WTC11 (cell line): ENCODE data around the gene SEL1L. TPM values are rescaled to one million over a fixed set of nuclear protein-coding genes. Genes with fewer than 3 reads are reported as not detected.
A peak's percentile ranks its signal among the peaks of the same experiment; 100 is the strongest.

Experiments
- ATAC-seq: fragments of 200-7000 bp; cut with Tn5 transposase; 2 replicates; pipeline ENCODE4 v1.10.0; 2021; ENCODE audit warnings: mild to moderate bottlenecking, moderate library complexity
- Bru-seq: library from RNA; stranded (reverse); fragments of 400-500 nt; gene quantifications from one replicate; lab custom pipeline; 2021; lab: Mats Ljungman, UMichigan
- CTCF ChIA-PET: fragments of 300-600 bp; sonication (Branson Sonifier 250); formaldehyde crosslinking; loops from one replicate; lab custom pipeline; 2021; ENCODE audit warnings: antibody characterized with exemption; lab: Charles Lee
- POLR2A ChIA-PET: fragments of 350-600 bp; sonication (Branson Sonifier 250); formaldehyde crosslinking; loops from one replicate; lab custom pipeline; 2021; ENCODE audit warnings: antibody characterized with exemption; lab: Charles Lee
- DNase-seq: peaks from one replicate; pipeline ENCODE4 v3.0.0; 2021; ENCODE audit warnings: low spot score
- H3K27ac Mint-ChIP-seq: 2 replicates; pipeline ENCODE4 v1.8.0; 2021; ENCODE audit warnings: mixed read lengths
- H3K27me3 Mint-ChIP-seq: 2 replicates; pipeline ENCODE4 v1.8.0; 2021; ENCODE audit warnings: low read depth, mild to moderate bottlenecking, moderate library complexity, mixed read lengths
- H3K36me3 Mint-ChIP-seq: 2 replicates; pipeline ENCODE4 v1.8.0; 2021; ENCODE audit warnings: mixed read lengths
- H3K4me1 Mint-ChIP-seq: 2 replicates; pipeline ENCODE4 v1.8.0; 2022; ENCODE audit warnings: mixed read lengths
- H3K4me3 Mint-ChIP-seq: 2 replicates; pipeline ENCODE4 v1.8.0; 2021; ENCODE audit warnings: mild to moderate bottlenecking, moderate library complexity, mixed read lengths
- H3K9me3 Mint-ChIP-seq: 2 replicates; pipeline ENCODE4 v1.8.0; 2021; ENCODE audit warnings: mixed read lengths
- CREB1 ChIP-seq: sonication (generic); formaldehyde crosslinking; IDR thresholded peaks from 2 replicates; pipeline ENCODE4 v1.8.0; 2023; ENCODE audit warnings: mild to moderate bottlenecking, missing genetic modification reagents
- ETV6 ChIP-seq: sonication (generic); formaldehyde crosslinking; IDR thresholded peaks from 2 replicates; pipeline ENCODE4 v1.8.1; 2022; ENCODE audit warnings: mild to moderate bottlenecking, missing genetic modification reagents
- FOXP1 ChIP-seq: sonication (generic); formaldehyde crosslinking; IDR thresholded peaks from 2 replicates; pipeline ENCODE4 v1.8.0; 2022; ENCODE audit warnings: missing genetic modification reagents, mild to moderate bottlenecking, moderate library complexity, borderline replicate concordance
- GABPB1 ChIP-seq: sonication (generic); formaldehyde crosslinking; IDR thresholded peaks from 2 replicates; pipeline ENCODE4 v1.8.1; 2023; ENCODE audit warnings: mild to moderate bottlenecking, missing genetic modification reagents
- GTF2I ChIP-seq: fragments of 250-450 bp; sonication (Bioruptor Pico); conservative IDR thresholded peaks from 2 replicates; pipeline ENCODE4 v1.4.0; 2021; ENCODE audit warnings: mild to moderate bottlenecking
- HMGA2 ChIP-seq: fragments of 250-450 bp; sonication (Bioruptor Pico); IDR thresholded peaks from 2 replicates; pipeline ENCODE4 v1.4.0; 2021; ENCODE audit warnings: mild to moderate bottlenecking, moderate library complexity
- KAT7 ChIP-seq: sonication (generic); formaldehyde crosslinking; IDR thresholded peaks from 2 replicates; pipeline ENCODE4 v1.8.1; 2023; ENCODE audit warnings: missing genetic modification reagents, mild to moderate bottlenecking, borderline replicate concordance
- NFYB ChIP-seq: sonication (generic); formaldehyde crosslinking; conservative IDR thresholded peaks from 2 replicates; pipeline ENCODE4 v1.8.0; 2022; ENCODE audit warnings: low read depth, missing genetic modification reagents
- NR3C1 ChIP-seq: sonication (generic); formaldehyde crosslinking; conservative IDR thresholded peaks from 2 replicates; pipeline ENCODE4 v1.8.1; 2023; ENCODE audit warnings: low read depth, mild to moderate bottlenecking, missing genetic modification reagents
- SP1 ChIP-seq: sonication (generic); formaldehyde crosslinking; conservative IDR thresholded peaks from 2 replicates; pipeline ENCODE4 v1.8.1; 2022; ENCODE audit warnings: missing genetic modification reagents
- USF2 ChIP-seq: sonication (generic); formaldehyde crosslinking; IDR thresholded peaks from 2 replicates; pipeline ENCODE4 v1.8.1; 2023; ENCODE audit warnings: mild to moderate bottlenecking, missing genetic modification reagents, moderate library complexity
- ZBTB21 ChIP-seq: sonication (generic); formaldehyde crosslinking; IDR thresholded peaks from 2 replicates; pipeline ENCODE4 v1.8.1; 2023; ENCODE audit warnings: mild to moderate bottlenecking, missing genetic modification reagents, borderline replicate concordance
- long read RNA-seq, 3 experiments: library from RNA in 1 of 3; library from capped mRNA in 1 of 3; library from polyadenylated mRNA in 1 of 3; unstranded in 2 of 3; stranded (forward) in 1 of 3; transcript quantifications; one replicate each; pipeline ENCODE4 v2.0.0, GENCODE V29; 2021
- total RNA-seq: library from RNA; stranded (reverse); gene quantifications from 3 replicates; pipeline ENCODE4 v1.2.3, GENCODE V29; 2021
- TF ChIP-seq, protein P1 (sequence below): sonication (generic); formaldehyde crosslinking; IDR thresholded peaks from 2 replicates; pipeline ENCODE4 v1.8.0; 2022; ENCODE audit warnings: missing genetic modification reagents
- TF ChIP-seq, protein P2 (sequence below): sonication (generic); formaldehyde crosslinking; IDR thresholded peaks from 2 replicates; pipeline ENCODE4 v1.8.0; 2022; ENCODE audit warnings: mild to moderate bottlenecking, missing genetic modification reagents
- TF ChIP-seq, protein P3 (sequence below): sonication (generic); formaldehyde crosslinking; IDR thresholded peaks from 2 replicates; pipeline ENCODE4 v1.8.0; 2022; ENCODE audit warnings: mild to moderate bottlenecking, missing genetic modification reagents

SEL1L gene
- total RNA-seq (24.6 to 29.1 TPM (median 28.7 TPM) in 3 replicates), Bru-seq, nascent RNA (percentile 78 among the genes with signal in this experiment)
- long read RNA-seq, experiment 1, full-length matches to known transcripts = 71 of 117 reads
- long read RNA-seq, experiment 1, partial matches to known transcripts = 18 of 117 reads
- long read RNA-seq, experiment 1, other reads (novel, unspliced or antisense) = 28 of 117 reads
- long read RNA-seq, experiment 2, full-length matches to known transcripts = 4 of 32 reads
- long read RNA-seq, experiment 2, partial matches to known transcripts = 2 of 32 reads
- long read RNA-seq, experiment 2, other reads (novel, unspliced or antisense) = 26 of 32 reads
- long read RNA-seq, experiment 3 = 0 reads

DNA sequence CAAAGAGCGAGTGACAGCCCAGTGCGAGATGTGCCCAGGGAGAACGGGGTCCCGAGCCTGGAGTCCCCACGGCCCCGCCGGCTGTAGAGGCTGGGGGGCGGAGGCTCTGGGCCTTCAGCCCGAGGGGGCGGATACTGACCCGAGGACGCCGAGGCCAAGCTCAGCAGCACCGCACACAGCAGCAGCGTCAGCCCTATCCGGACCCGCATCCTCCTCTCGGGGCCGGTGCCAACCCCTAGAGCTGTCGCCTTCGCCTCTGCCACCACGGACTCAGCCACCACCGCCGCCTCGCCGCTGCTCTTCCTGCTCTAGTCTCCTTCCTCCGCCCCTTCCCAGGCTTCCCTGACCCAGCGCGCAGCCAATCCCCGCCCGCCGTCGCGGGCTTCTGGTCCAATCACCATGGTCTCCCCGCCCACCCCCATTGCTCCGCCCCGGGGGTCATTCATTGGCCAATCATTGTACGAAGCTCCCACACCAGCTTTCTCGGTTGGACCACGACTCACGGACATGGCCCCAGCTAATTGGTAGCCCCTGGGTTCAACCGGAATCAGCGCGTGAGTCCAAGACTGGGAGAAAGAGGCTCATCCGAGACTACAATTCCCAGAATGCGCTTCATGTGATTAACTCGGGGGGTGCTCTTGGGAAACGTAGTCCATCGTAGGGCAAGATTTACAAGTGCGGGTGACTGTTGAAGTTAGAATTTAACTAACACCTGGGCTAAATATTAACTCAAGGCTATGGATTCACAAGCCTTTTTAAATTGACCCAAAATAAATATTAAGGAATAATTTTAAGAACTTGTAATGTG lies at the start of gene SEL1L:
Gene SEL1L (minus strand): TSS at position 318 of the 808 bp plus-strand sequence. CDS start 109 bp downstream, at position 209.
- H3K27me3 Mint-ChIP-seq = no peaks in the 10 kb centered on the region; the same call in 1 of the 2 replicates
- POLR2A ChIA-PET = interaction anchor here (0.5 to 1.2 kb wide), 4 partner anchors 11 to 313 kb away, joined by 3 read pairs; partner anchors contain the start of gene GTF2A1
- H3K4me3 Mint-ChIP-seq = peak within 1 kb of the TSS; percentile 96
- CTCF ChIA-PET = interaction anchor here (0.8 to 1.4 kb wide), 5 partner anchors 69 to 364 kb away, joined by 3 to 5 read pairs (median 3); no protein-coding TSS in a partner anchor
- H3K9me3 Mint-ChIP-seq = peaks cover 26% of the 10 kb centered on the region
- peaks cover 19% of the 10 kb centered on the region for H3K36me3 Mint-ChIP-seq
- peak; percentile 99 for ATAC-seq
- H3K4me1 Mint-ChIP-seq = peaks cover 16% of the 10 kb centered on the region
- peak; percentile 100 for DNase-seq
- TF ChIP-seq USF2 (peak; percentile 61; the same call in 1 of the 2 replicates), SP1 (CRISPR knock-in tag) (peak; percentile 72), GABPB1 (CRISPR knock-in tag) (peak; percentile 56; the same call in 1 of the 2 replicates), HMGA2 (0 out of 2 replicates have a peak, but pooled peaks have one; percentile 15), FOXP1 (CRISPR knock-in tag) (peak; percentile 52; the same call in 1 of the 2 replicates), GTF2I (CRISPR knock-in tag) (0 out of 2 replicates have a peak, but pooled peaks have one; percentile 30), KAT7 (CRISPR knock-in tag) (no peak), ZBTB21 (CRISPR knock-in tag) (no peak), NR3C1 (CRISPR knock-in tag) (no peak), CREB1 (CRISPR knock-in tag) (no peak), ETV6 (CRISPR knock-in tag) (peak; percentile 34; the same call in 1 of the 2 replicates), NFYB (CRISPR knock-in tag) (peak; percentile 87)
- TF ChIP-seq, protein P1, sequence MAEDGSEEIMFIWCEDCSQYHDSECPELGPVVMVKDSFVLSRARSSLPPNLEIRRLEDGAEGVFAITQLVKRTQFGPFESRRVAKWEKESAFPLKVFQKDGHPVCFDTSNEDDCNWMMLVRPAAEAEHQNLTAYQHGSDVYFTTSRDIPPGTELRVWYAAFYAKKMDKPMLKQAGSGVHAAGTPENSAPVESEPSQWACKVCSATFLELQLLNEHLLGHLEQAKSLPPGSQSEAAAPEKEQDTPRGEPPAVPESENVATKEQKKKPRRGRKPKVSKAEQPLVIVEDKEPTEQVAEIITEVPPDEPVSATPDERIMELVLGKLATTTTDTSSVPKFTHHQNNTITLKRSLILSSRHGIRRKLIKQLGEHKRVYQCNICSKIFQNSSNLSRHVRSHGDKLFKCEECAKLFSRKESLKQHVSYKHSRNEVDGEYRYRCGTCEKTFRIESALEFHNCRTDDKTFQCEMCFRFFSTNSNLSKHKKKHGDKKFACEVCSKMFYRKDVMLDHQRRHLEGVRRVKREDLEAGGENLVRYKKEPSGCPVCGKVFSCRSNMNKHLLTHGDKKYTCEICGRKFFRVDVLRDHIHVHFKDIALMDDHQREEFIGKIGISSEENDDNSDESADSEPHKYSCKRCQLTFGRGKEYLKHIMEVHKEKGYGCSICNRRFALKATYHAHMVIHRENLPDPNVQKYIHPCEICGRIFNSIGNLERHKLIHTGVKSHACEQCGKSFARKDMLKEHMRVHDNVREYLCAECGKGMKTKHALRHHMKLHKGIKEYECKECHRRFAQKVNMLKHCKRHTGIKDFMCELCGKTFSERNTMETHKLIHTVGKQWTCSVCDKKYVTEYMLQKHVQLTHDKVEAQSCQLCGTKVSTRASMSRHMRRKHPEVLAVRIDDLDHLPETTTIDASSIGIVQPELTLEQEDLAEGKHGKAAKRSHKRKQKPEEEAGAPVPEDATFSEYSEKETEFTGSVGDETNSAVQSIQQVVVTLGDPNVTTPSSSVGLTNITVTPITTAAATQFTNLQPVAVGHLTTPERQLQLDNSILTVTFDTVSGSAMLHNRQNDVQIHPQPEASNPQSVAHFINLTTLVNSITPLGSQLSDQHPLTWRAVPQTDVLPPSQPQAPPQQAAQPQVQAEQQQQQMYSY (CRISPR knock-in tag) = no peak
- TF ChIP-seq, protein P2, sequence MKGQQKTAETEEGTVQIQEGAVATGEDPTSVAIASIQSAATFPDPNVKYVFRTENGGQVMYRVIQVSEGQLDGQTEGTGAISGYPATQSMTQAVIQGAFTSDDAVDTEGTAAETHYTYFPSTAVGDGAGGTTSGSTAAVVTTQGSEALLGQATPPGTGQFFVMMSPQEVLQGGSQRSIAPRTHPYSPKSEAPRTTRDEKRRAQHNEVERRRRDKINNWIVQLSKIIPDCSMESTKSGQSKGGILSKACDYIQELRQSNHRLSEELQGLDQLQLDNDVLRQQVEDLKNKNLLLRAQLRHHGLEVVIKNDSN (CRISPR knock-in tag) = peak; percentile 41; the same call in 1 of the 2 replicates
- TF ChIP-seq, protein P3, sequence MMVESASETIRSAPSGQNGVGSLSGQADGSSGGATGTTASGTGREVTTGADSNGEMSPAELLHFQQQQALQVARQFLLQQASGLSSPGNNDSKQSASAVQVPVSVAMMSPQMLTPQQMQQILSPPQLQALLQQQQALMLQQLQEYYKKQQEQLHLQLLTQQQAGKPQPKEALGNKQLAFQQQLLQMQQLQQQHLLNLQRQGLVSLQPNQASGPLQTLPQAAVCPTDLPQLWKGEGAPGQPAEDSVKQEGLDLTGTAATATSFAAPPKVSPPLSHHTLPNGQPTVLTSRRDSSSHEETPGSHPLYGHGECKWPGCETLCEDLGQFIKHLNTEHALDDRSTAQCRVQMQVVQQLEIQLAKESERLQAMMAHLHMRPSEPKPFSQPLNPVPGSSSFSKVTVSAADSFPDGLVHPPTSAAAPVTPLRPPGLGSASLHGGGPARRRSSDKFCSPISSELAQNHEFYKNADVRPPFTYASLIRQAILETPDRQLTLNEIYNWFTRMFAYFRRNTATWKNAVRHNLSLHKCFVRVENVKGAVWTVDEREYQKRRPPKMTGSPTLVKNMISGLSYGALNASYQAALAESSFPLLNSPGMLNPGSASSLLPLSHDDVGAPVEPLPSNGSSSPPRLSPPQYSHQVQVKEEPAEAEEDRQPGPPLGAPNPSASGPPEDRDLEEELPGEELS (CRISPR knock-in tag) = 0 out of 2 replicates have a peak, but pooled peaks have one; percentile 25
- no peak within 1 kb of the TSS for H3K27ac Mint-ChIP-seq
